GM19468 (cell line): ENCODE data around the gene SMC6.

ENCODE experiments used
- ATAC-seq: cut with Tn5 transposase; IDR thresholded peaks from one replicate; pipeline ENCODE4 v1.9.1; 2021; ENCODE audit warnings: mild to moderate bottlenecking, moderate library complexity, moderate number of reproducible peaks; ENCODE audit not compliant: unreplicated experiment; ENCODE audit errors: extremely low read depth

Gene SMC6

GRCh38 chr2:17763641-17764333, 10.2 kb upstream of the SMC6 start:
- ATAC-seq, result no peak

- ATAC-seq, result no peak
Measured at GRCh38 chr2:17762451-17762850, 8.8 kb upstream of the SMC6 start.

- no peak for ATAC-seq
Measured at GRCh38 chr2:17759805-17760204, 6.2 kb upstream of the SMC6 start.

- ATAC-seq, result no peak
Measured at GRCh38 chr2:17758118-17758517, 4.5 kb upstream of the SMC6 start.

GRCh38 chr2:17757321-17757720, 3.7 kb upstream of the SMC6 start:
- no peak for ATAC-seq

DNA sequence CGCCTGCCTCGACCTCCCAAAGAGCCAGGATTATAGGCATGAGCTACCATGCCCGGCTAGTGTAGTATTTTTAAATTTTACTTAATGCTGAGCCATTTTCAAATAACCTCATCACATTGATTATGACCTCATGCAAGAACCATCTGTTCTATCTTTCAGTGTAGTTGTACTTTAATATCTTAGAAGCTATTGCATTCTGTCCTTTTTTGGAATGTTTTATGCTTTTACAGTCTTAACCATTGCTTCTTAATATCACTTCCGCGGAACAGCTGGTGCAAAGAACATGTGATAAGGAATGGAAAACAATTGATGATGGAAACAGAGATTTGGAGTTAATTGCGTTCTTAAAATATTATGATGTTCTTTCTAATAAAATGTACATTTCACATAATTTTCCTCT, 3.1 kb upstream of the SMC6 start:
- no peak for ATAC-seq

DNA sequence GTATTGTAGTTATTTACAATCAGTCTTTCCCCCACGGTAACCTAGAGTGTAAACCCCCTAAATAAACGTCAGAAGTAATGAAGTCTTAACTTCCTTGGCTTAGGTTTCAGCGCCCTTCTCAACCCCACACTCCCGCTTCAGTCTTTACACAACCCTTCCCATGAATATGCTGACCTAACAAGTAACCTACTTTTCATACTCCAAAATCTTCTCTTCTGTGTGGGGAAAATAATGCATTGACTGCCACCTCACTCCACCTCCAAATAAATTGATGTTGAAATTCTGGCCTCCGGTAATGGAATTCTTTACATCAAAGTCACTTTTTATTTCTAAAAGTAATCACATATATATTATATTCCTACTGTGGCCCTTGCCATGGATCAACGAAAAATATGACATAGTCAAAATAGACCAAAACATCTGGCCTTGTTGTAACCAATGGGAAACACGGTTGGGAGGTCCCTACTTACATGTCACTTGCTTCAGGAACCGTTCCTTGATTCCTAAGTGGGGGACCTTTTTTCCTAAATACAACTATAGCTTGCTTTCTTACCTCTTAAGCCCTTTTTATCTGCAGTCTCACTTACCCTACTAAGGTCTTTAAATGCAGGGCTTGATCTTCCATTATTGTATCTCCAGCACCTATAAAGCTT, 1.3 kb upstream of the SMC6 start:
- no peak for ATAC-seq

GRCh38 chr2:17752892-17753802, 463 bp downstream of the SMC6 start:
- ATAC-seq, result peak; percentile 8

GRCh38 chr2:17752246-17752645, 1.4 kb downstream of the SMC6 start:
- no peak for ATAC-seq

DNA sequence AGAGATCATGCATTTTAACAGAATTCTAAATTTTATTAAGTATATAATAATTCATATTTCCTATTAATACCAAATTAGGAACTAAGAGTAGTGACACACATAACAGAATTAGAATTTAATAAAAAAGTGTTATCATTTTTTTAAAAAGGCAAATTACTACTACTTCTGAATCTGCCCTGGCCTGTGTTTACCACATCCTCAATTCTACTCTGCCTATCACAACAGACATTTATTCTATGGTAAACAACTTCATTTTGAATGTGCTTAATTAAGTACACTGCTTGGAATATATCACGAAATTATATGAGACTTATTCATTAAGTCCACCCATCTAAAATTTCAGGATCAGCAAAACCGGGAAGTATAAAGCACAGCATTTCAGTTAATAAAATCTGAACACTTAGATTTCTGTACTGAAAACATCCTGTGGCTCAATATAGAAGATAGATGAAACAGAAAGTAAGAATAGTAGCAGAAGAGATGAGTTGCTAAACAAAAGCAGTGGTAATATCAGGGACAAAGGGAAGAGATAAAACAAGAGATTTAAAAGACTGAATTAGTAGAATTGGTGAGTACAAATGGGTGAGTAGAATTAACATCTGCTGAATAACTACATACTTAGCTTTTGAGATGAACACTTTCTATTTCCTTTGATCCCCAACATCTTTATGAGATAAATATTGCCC, 3.7 kb downstream of the SMC6 start:
- ATAC-seq, result no peak

GRCh38 chr2:17748745-17749144, 4.9 kb downstream of the SMC6 start:
- ATAC-seq, result no peak

DNA sequence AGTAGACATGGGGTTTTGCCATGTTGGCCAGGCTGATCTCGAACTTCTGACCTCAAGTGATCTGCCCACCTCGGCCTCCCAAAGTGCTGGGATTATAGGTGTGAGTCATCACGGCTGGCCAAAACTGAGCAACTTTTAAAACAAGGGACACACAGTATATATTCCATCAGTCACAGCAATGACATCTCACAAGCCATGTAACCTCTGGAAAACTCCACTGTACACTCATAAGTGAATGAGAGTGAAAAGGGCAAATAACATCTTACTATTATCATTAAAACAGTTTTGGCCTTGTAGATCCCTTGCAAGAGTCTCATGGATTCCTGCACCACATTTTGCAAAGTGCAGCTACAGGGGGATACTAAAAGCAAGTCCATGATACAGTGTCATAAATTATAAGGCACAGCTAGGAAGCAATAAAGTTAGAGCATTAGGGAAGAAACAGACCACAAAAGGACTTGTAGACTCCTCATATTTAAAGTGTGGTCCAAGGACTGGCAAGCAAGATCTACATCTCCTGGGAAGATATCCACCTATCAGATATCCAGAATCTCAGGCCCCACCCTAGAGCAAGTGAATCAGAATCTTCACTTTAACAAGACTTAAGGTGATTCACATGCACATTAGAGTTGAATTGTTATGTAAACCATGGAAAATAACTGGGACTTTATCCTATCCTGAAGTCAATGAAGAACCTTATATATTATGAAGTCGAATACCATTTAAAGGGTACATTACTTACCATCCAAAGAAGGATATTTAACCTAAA, 5.7 kb downstream of the SMC6 start:
- ATAC-seq, result no peak

GRCh38 chr2:17740203-17740602, 13.4 kb downstream of the SMC6 start:
- ATAC-seq, result no peak

DNA sequence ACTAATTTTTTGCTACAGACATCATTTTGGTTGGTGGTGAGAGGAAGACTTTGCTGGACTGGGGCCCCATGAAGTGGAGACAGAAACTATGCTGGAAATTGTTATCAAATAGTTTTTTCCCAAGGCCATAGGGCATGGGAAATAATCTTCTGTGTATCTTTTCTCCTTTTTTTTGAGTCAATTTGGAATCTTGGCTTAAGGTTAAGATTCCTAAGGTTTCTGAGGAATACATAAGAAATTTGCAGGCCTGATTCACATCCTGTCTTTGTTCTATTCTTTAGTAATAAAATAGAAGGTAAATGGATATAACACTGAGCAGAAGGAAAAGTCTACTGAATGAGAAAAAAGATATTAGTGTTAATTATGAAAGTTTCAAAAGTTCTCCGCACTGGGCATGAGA, 16.6 kb downstream of the SMC6 start:
- no peak for ATAC-seq

DNA sequence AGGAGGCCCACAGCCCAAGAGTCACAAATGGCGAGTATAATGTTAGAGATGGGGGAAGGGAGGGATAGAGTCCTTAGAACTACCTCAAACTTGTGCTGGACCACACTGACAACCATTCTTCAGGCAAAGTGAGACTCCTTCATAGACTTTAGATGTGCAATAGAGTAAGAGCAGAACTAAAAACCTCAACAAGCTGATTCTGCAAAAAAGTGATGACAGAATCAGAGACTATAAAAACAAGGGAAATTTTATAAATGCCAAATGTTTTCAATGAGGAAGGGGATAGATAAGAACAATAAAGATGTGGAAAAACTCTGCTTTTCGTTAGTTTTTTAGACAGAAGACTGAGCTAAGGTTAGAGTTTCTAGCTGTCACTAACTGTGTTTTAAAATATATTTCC, 17.7 kb downstream of the SMC6 start:
- ATAC-seq, result no peak

- no peak for ATAC-seq
Measured at GRCh38 chr2:17733599-17733998, 20.0 kb downstream of the SMC6 start.

DNA sequence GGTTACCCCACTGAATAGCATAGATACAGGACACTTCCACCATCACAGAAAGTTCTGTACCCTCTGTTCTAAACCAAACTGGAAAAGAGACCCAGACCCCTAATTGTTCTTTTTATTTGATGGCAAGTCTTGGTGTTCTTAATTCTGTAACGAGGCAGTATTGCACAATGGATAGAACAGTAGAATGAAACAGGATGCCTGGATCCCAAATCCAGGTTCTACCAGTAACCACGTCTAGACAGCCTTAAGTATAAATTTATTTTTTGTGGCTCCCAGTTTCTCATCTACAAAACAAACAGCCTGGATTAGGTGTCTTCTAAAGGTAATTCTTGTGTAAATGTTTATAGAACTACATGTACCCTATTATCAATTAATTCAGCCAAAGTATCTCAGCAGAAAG, 23.7 kb downstream of the SMC6 start:
- ATAC-seq, result no peak

GRCh38 chr2:17728210-17728609, 25.4 kb downstream of the SMC6 start:
- ATAC-seq, result no peak

DNA sequence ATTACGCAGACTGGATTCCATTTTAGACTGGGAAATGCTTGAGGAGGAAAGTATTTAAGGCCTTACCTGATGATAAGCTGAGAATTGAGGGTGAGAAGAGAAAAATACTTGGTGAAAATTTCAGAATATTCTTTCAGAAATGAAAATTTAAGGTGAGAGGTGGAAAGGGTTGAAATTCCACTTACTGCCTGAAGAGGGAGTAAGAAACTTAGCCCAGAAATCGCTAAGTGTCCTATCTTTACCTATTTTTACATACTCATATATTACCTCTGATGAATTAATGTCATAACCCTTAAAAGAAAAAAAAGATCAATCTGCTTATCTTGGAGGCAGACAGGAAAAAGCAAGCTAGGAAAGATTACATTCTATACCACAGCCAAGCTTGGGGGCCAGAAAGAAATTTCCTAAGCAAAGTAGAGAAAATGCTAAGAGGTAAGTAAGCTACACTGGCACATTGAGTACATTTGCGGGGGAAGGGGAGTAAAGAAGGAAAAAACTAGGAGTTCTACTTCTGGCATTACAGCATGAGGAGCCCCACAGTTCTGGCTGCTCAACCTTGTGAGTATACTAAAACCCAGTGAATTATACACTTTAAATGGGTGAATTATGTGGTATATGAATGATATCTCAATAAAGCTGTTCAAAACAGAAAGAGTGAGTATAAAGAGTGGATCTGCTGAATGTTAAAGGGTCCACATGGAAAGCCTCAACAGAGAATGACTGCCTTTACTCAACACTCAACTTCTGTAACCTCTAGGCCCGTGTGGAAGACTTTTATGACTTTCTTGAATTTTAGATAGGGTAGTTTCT, 33.8 kb downstream of the SMC6 start:
- peak; percentile 43 for ATAC-seq
